Measurements from ENCODE around the gene EOMES.

- TF ChIP-seq CTCF (IDR thresholded peaks at IDR 0.05; ENCODE audit: borderline replicate concordance, extremely low read depth, low read length, poor library complexity, severe bottlenecking) (no peak), EZH2 (IDR thresholded peaks at IDR 0.05; ENCODE audit: borderline replicate concordance, low read depth, low read length, severe bottlenecking) (no peak)
Observed at GRCh38 chr3:27737091-27737490, 15.0 kb upstream of the EOMES start.

Measured in DND-41 (cell line).